Activated CD4-positive, alpha-beta T cell treated with anti-CD3 and anti-CD28 coated beads for 4 hours (primary cell): Measurements from ENCODE around the gene LMAN2.
A peak's percentile ranks its signal among the peaks of the same experiment; 100 is the strongest.
"Not testable (repeated sequence)": the region's sequence is repeated elsewhere in the genome, so short reads cannot be mapped to it uniquely, and the experiment has no call there.

Experiments used
- DNase-seq, 2 donors: peaks; one replicate each; pipeline ENCODE4 v3.0.0-alpha.2; 2020

LMAN2 gene

DNA sequence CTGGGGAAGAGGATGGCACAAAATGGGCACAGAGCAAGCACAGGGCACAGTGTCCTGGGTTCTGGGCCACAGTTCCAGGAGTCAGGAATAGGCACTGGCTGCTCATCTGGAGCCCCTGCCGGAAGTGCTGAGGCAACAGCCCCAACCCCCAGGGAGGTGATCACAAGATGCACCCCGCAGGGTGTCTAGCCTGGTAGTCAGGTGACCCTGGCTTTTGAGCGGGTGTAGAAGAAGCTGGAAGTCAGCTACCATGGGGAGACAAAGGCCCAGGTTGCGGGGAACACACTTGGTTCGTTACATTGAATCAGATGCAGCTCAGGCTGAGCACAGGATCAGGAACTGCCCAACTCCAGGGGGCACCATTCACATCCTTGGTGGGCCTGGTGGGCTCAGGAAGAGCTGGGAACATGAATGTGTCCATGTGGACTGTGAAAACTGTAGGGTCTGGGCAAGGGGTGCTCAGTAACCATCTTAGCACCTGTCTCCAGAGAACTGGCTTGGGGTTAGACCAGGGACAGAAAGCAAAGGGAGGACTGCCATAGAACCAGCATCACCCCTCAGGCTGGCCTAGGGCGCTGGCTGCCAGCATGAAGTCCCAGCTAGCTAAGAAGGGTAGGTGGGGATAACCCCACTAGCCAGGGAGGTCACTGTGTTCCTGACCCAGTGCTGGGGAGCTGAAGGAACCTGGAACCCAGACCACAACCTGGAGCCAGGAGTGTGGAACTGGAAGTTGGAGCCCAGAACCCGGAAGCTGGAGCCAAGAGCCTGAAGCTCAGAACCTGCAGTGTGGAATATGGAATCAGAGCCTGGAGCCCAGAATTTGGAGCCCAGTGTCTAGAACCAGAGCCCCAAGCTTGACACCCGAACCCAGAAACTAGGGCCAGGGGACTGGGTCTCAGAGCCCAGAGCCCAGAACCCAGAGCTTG is 26.6 kb upstream of the LMAN2 start:
- DNase-seq = no peak

DNA sequence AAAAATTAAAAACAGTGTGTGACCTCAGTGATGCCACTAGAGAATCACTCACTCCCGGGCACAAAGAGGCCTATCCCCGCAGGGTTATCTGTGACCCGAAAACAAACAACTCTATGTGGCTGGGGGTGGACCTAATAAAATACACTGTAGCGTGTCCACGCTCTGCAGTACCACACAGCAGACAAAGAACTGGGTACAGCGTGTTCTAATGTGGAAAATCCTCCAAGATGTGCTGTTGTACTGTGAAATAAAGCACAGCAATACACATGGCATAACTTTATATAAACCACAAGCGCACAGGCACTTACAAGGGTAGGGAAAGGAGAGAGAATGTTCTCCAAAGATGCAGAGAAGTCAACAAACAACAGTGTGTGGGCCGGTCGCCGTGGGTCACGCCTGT is 24.6 kb upstream of the LMAN2 start:
- no peak for DNase-seq

DNA sequence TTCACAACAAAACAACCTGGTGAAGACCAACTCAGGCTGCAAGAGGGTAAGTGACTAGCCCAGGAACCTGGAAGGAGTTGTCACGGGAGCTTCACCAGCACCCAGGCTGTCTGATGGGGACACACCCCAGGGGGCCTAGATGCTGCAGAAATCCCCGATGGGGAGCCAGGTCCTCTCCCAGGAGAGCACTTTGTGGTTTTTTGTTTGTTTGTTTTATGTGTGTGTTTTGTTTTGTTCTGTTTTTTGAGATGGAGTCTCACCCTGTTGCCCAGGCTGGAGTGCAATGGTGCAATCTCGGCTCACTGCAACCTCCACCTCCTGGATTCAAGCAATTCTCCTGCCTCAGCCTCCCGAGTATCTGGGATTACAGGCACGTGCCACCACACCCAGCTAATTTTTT is 24.0 kb upstream of the LMAN2 start:
- DNase-seq = not testable (repeated sequence)

DNA sequence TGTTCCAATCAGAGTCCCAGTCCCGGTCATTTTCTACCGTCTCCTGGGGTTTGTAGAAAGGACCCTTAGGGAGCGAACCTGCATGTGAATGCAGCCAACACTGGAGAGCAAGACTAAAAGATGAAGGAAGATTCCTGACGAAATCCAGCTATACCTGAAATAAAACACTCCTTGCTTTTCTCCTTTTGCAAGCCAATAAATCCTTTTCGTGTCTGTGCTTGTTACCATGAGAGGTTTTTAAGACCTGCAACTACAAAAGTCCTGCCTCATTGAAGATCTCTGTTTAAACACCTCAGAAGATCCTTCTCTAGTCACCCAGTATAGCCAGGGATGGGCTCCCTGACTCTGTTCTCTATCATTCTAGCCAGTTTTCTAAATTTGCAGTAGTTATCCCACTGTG is 22.7 kb upstream of the LMAN2 start:
- no peak for DNase-seq

DNA sequence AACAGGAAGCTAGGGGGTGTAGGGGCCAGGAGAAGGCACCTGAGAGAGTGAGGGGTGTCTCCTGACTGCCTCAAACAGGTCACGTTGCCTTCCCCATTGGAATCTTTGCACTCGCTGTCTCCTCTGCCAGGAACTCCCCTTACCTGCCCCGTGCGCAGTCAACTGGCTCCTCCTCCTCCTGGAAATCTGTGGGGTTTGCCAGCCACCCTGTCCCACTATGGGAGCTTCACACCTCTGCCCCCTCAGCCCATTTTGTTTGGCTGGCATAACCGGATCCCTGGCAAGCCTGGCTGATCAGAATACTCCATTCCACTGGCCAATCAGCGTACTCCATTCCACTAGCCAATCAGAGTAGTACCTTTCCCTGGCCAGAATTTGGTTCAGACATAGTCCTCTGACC is 22.3 kb upstream of the LMAN2 start:
- DNase-seq = no peak

DNA sequence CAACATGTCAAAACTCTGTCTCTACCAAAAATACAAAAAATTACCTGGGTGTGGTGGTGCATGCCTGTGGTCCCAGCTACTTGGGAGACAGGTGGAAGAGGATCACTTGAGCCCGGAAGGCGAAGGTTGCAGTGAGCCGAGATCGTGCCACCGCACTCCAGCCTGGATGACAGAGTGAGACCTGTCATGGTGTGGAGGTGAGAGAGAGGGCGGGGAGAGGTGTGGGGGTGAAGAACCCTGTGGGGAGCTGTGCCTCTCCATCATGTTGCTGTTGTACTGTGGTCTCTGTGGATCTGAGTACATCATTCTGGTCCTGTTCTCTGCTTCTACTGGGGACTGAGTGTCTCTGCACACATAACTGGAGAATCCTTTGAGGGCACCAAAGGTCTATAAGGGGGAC is 21.4 kb upstream of the LMAN2 start:
- peak in 1 of 2 donors; percentile 22 for DNase-seq

DNA sequence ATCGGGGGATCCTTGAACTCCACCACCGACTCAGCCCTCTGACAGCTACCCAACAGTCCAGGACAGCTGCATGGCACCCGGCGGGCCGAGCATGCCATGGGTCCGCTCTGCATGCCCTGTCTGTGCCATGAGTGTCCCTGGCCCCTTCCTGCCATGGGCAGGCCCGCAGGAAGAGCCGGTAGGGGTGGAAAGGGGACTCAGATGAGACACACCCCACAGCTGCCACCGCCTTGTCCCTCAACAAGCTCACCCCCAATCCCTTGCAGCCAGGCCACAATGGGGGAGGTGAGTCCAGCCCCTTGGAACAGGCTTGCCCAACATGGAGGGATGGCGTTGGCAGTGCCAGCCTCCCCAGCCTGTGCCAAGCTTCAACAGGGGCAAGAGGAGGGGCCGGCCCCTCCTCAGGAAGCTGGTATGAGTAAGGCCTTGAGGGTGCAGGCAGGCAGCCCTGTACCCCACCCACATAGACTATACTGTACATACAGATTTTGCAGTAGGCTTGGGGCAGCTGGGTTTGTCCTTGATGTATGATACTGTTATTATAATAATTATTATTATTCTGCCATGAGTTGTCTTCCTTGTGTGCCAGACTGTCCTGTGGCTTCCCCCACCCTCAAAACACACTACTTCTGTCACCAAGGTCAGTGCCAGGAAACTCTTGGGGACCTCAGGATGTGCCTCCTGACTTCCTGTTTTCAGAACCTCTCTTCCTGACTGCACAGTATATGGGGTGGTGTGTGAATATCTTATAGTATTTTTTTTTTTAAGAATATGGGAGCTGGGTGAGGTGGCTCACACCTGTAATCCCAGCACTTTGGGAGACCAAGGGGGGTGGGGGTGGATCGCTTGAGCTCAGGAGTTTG is 20.8 kb upstream of the LMAN2 start:
- DNase-seq = peak; percentile 42 to 44

DNA sequence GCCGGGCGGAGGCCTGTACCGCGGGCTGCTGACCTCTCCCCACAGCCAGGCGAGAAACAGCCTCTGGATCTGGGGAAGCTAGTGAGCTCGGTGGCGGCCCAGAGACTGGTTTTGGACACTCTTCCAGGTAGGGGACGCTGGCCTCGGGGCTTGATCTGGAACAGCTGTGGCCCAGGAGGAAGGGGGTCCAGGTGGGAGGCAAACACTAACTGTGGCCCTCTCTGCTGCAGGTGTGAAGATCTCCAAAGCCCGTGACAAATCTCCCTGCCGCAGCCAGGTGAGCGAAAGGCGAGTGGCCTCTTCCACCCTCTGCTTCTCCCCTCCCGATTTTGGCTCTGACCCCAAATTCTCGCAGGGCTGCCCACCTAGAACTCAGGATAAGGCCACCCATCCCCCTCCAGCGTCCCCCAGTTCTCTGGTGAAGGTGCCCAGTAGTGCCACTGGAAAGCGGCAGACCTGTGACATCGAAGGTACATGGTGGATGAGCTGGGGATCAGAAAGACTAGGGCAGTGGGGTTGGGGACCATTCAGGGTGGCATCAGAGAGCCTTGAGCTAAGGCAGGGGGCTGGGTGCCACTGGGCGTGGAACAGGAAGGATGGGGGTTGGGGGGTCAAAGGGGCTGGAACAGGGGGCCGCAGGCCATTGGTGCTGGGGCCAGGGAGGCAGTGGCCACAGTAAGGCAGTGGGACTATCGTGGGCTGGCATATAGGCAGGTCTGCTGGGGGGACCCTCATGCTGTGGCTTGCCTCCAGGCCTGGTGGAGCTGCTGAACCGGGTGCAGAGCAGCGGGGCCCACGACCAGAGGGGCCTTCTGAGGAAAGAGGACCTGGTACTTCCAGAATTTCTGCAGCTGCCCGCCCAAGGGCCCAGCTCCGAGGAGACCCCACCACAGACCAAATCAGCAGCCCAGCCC is 19.9 kb upstream of the LMAN2 start:
- DNase-seq = no peak

DNA sequence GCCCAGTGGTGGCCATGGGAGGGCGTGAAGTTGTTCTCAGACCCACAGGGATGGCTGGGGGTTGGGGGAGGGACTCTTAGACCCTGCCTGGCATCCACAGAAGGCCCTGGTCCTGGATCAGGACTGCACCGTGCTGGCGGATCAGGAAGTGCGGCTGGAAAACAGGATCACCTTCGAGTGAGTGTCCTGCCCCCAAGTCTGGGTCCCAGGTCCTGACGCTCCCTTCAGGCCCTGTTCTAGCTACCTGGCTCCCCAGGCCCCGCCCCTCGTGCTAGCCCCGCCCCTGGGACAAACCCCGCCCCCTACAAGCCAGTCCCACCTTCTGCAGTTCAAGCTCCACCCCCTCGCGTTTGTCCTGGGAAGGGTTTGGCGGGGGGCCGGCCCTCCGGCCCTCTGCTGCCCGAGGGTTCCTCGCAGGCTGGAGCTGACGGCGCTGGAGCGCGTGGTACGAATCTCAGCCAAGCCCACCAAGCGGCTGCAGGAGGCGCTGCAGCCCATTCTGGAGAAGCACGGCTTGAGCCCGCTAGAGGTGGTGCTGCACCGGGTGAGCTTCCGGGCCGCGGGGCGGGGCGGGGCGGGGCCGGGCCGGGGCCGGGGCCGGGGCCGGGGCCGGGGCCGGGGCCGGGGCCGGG is 19.1 kb upstream of the LMAN2 start:
- peak in 1 of 2 donors; percentile 42 for DNase-seq

DNA sequence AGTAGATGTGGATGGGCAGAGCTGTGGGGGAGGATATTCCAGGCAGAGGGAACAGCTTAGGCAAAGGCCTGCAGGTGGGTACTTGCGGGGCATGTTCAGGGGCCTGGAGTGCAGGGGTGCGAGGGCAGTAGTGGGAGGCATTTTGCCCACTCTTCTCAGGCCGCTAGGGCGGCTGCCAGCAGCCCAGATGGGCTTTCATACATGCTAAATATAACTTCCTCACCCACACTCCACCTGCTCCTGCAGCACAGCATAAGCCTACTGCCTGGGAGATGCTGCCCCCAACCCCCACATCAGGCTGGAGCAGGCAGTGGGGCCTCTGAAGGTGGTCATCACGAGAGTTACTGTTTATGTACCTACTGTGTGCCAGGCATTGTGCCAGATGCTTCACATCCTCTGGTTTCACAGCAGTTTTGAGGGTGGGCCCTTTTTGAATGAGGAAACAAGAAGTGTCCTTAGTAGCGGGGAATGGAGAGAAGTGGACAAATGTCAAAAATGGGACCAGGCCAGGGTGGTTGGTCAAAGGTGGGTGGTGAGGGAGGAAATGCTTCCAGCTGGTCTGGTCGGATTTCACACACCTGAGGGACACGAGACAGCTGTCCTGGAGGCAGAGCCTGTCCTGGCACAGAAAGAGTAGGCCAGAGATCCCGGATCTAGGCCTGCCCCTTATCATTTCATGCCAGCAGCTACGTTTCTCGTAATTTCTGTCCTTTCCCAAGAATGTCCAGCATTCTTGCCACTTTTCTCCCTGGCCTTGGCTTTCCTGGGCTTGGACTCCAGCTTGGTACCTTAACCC is 18.4 kb upstream of the LMAN2 start:
- DNase-seq = no peak

DNA sequence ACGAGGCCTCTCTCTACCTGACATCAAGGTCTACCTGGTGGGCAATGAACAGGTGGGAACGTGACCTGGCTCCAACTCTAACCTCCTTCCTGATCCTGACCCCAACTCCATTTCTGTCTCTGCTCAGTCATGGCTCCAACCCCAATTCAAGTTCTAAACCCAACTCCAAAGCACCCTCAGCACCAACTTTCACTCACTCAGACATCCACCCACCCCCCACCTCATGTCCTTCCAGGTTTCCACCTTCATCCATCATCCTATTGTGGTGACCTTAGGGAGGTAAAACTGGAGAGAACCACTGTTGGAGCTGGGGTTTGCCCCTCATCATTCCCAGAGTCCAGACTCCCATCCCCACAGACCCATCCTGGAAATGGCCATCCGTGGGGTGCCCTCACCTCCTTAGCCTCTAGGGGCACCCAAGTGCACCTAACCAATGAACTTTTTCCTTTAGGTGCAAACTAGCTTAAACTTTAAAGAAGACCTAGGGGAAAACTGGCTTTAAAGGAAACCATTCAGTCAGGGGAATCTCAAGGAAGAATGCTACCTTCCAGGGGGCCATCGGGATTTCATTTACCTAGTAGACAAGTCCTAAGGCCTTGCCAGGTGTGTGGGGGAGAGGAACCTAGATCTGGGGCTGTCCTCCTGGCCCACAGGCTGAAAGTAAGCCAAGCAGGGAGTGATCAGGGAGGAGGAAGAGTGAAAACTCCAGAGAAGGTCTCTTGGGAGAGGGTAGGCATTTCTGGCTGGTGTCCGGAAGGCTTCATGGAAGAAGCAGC is 17.6 kb upstream of the LMAN2 start:
- peak in 1 of 2 donors; percentile 39 for DNase-seq

DNA sequence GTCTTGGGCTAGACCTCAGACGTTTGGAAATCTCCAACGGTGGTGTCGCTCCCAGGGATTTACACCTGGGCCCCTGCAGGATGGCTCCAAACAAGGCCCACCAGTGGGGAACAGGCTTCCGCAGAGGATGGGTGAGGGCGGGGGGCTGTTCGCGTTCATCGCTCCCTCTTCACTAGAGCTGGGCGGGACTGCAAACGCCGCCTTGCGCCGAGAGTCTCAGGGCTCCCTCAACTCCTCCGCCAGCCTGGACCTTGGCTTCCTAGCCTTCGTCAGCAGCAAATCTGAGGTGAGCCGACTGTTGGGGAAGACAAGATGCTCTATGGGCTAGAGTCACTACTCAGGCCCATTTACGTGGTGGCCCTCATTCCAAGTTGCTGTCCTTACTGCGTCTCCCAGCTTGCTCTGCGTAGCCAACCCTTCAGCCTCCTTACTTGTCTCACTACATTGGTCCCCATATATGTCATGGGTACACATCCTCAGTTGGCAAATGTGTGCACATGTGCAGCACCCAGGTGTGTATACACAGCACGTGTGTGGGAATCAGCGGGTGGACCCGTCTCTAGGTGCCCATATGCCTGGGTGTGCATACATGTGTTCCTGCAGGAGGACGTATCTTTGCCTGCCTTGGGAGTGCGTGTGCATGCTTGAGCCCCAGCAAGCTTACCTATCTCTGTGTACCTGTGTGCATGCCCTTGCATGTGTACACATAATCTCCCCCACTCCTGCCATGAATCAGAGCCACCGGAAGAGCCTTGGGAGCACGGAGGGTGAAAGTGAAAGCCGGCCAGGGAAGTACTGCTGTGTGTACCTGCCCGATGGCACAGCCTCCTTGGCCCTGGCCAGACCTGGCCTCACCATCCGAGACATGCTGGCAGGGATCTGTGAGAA is 16.8 kb upstream of the LMAN2 start:
- no peak for DNase-seq

DNA sequence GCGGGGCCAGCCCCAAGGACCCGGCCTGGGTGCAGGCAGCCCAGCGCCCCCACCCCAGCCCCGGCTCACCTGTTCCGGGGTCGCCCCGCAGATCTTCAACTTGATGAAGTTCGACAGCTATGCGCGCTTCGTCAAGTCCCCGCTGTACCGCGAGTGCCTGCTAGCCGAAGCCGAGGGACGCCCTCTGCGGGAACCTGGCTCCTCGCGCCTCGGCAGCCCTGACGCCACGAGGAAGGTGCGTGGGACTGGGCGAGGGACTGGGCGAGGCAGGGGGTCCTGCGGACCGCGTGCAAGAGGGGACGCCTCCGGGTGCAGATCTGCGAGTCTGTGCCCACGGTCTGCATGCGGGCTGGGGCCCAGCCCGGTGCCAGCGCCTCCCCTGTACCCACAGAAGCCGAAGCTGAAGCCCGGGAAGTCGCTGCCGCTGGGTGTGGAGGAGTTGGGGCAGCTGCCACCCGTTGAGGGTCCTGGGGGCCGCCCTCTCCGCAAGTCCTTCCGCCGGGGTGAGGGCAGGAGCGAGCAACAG is 15.9 kb upstream of the LMAN2 start:
- DNase-seq = no peak

DNA sequence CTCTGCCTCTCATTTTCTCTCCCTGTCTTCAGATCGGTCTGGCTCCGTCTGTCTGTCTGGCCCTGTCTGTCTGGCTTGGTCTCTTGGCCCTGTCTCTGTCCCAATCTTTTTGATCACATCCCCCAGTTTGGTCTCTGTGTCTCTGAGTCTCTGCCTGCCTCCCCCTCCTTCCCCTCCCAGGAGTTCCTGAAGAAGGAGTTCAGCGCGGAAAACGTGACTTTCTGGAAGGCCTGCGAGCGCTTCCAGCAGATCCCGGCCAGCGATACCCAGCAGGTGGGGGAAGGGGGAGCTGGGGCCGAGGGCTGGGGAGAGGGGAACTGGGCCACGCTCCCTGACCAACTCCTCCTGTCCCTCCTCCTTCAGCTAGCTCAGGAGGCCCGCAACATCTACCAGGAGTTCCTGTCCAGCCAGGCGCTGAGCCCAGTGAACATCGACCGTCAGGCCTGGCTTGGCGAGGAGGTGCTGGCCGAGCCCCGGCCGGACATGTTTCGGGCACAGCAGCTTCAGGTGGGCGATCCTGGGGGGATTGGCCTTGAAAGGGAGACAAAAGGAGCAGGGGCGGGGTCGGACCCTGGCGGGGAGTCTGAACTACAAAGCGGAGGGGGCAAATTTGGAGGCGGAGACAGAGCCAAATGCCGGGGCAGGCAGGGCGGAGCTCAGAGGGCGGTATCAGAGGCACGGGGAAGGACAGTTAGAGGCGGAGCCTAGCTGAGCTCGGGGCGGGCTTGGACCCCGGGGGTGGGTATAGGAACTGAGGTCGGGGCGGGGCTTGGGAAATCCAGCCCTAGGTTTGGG is 15.3 kb upstream of the LMAN2 start:
- no peak for DNase-seq

DNA sequence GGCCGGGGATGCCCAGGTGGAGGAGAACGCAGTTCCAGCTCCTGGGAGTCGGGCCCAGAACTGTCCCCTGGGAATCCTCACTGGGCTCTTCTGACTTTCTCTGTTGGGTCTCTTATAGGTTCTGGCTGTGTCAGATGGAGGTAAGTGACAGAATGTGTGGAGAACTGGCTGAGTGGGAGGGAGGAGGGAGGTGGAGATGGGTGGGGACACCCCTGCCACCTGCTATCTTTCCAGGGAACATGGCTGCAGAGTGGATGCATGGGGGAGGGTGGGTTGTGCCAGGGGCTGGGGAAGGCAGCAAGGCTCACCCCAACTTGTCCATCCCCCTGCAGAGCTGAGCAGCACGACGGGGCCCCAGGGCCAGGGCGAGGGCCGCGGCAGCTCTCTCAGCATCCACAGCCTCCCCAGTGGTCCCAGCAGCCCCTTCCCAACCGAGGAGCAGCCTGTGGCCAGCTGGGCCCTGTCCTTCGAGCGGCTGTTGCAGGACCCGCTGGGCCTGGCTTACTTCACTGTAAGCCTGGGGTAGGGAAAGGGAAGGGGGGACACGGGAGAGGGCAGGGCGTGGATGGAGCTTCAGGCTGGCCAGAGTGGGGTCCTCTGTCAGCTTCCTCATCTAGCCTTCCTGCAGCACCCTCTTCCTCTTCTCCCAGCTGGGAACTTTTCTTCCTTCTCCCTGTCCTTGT is 14.5 kb upstream of the LMAN2 start:
- no peak for DNase-seq

DNA sequence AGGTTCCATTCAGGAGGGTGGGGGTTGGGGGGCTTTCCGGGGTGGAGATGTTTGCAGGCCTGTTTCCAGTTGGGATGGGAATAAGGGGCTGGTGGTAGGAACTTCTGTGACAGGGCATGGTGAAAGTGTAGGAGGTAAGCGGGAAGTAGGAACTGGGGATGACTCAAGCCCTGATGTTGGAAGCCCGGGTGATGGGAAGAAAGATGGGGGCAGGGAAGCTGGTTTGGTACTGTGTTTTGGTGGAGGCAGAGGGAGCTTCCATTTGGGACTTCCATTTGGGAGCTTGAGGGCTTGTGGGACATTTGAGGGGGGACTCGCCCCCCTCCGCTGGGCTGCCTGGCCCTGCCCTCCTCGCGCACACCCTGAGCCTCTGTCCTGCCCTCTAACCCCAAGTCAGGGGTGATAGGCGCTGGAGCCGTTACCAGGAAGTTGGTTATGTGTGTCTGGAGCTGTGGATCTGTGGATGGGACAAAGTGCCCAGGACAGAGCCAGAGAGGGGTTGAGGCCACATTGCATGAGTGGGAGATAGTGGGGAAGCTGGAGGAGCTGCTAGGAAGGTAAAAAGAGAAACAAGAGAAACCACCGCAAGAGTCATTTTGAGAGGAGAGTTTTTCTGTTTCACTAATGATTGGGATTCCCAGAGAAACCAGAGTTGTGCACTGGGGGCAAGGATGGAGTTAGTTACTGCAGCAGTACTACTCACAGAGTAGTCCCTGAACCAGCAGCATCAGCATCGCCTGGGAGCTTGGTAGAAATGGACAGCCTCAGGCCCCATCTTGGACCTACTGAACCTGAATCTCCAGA is 12.9 kb upstream of the LMAN2 start:
- DNase-seq = no peak

DNA sequence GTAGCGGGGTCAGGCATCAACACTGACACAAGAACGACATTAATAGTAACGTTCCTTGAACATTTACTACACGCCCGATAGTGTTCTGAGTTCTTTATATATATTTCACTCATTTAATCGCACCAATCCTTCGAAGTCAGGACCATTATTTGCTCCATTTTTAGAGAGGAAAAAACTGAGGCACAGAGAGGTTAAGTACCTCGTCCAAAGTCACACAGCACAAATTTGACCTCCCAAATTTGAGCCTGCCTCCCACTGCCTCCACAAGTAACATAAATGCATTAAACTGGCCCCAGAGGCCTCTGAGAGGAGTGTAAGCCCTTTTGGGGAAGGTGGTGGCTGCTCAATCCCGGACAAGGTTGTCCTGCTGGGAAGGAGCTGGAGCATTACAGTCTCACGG is 12.1 kb upstream of the LMAN2 start:
- no peak for DNase-seq
